IMR-90 (cell line): ENCODE results near the gene HPSE2.

Experiments
- MAFK ChIP-seq: IDR thresholded peaks from 2 replicates; pipeline ENCODE4 v1.6.1; 2012; ENCODE audit warnings: low read depth, low read length, improper control_type of control experiment
- MAZ ChIP-seq: IDR thresholded peaks from 2 replicates; pipeline ENCODE4 v1.6.1; 2012; ENCODE audit warnings: low read depth, mild to moderate bottlenecking, low read length, improper control_type of control experiment, moderate library complexity, borderline replicate concordance
- NFE2L2 ChIP-seq: fragments of 150-350 bp; IDR thresholded peaks from 2 replicates; pipeline ENCODE4 v1.6.1; 2016; ENCODE audit warnings: low read depth, mild to moderate bottlenecking, low read length
- POLR2A ChIP-seq: IDR thresholded peaks from 2 replicates; pipeline ENCODE4 v1.6.1; 2012; ENCODE audit warnings: mild to moderate bottlenecking, low read depth, low read length
- RAD21 ChIP-seq: IDR thresholded peaks from 2 replicates; pipeline ENCODE4 v1.6.1; 2012; ENCODE audit warnings: low read length, improper control_type of control experiment
- SMC3 ChIP-seq: fragments of 150-350 bp; IDR thresholded peaks from 2 replicates; pipeline ENCODE4 v1.6.1; 2016; ENCODE audit warnings: low read depth, mild to moderate bottlenecking, antibody characterized with exemption, low read length, moderate library complexity
- TF ChIP-seq, protein P1 (sequence below): conservative IDR thresholded peaks from 2 replicates; pipeline ENCODE4 v1.5.1; 2012; ENCODE audit warnings: mild to moderate bottlenecking, low read depth, low read length, improper control_type of control experiment

- TF ChIP-seq SMC3 = no peak
- TF ChIP-seq, protein P1, sequence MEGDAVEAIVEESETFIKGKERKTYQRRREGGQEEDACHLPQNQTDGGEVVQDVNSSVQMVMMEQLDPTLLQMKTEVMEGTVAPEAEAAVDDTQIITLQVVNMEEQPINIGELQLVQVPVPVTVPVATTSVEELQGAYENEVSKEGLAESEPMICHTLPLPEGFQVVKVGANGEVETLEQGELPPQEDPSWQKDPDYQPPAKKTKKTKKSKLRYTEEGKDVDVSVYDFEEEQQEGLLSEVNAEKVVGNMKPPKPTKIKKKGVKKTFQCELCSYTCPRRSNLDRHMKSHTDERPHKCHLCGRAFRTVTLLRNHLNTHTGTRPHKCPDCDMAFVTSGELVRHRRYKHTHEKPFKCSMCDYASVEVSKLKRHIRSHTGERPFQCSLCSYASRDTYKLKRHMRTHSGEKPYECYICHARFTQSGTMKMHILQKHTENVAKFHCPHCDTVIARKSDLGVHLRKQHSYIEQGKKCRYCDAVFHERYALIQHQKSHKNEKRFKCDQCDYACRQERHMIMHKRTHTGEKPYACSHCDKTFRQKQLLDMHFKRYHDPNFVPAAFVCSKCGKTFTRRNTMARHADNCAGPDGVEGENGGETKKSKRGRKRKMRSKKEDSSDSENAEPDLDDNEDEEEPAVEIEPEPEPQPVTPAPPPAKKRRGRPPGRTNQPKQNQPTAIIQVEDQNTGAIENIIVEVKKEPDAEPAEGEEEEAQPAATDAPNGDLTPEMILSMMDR = no peak
- no peak for TF ChIP-seq NFE2L2
- TF ChIP-seq POLR2A = no peak
- no peak for TF ChIP-seq MAFK
- no peak for TF ChIP-seq MAZ
- TF ChIP-seq RAD21 = no peak
Observed at GRCh38 chr10:99057936-99058690, 177.5 kb downstream of the HPSE2 start.
